ENCODE results near the gene TEX26. TPM values are rescaled to one million over a fixed set of nuclear protein-coding genes. Genes with fewer than 3 reads are reported as not detected.

TEX26 gene
- total RNA-seq, 6 donors from 2014 or later, result 0.64 to 8.3 TPM; not detected in 4

GRCh38 chr13:31000889-31001288, 68.4 kb downstream of the TEX26 start:
- Histone ChIP-seq H3K27me3 (no peaks in the 10 kb centered on the region), H3K36me3 (no peaks in the 10 kb centered on the region), H3K4me1 (no peaks in the 10 kb centered on the region), H3K4me3 (no peak overlapping the region), H3K9me3 (no peaks in the 10 kb centered on the region), H3K27ac (no peak overlapping the region)
- no peak for ATAC-seq (ENCODE audit: low FRiP score in 2 of 2)
- WGBS, 2 donors, result 54 to 59% methylated on average over 3 of the region's 3 CpGs
- TF ChIP-seq CTCF (IDR thresholded peaks at IDR 0.05) (no peak), POLR2A (IDR thresholded peaks at IDR 0.05) (no peak), POLR2AphosphoS5 (IDR thresholded peaks at IDR 0.05) (no peak), EP300 (IDR thresholded peaks at IDR 0.05) (no peak)
- DNase-seq, result no peak

- H3K4me3 ChIP-seq, result no peak overlapping the region
- DNase-seq, result peak in 1 of 2 donors; percentile 25
- no peaks in the 10 kb centered on the region for H3K27me3 ChIP-seq
- no peaks in the 10 kb centered on the region for H3K9me3 ChIP-seq
- WGBS, 2 donors, result 59 to 78% methylated on average over 2 of the region's 2 CpGs
- H3K4me1 ChIP-seq, result no peaks in the 10 kb centered on the region
- no peak overlapping the region for H3K27ac ChIP-seq
- TF ChIP-seq CTCF (IDR thresholded peaks at IDR 0.05) (no peak), POLR2A (IDR thresholded peaks at IDR 0.05) (no peak), POLR2AphosphoS5 (IDR thresholded peaks at IDR 0.05) (no peak), EP300 (IDR thresholded peaks at IDR 0.05) (no peak)
- ATAC-seq (ENCODE audit: low FRiP score in 2 of 2), result no peak
- H3K36me3 ChIP-seq, result no peaks in the 10 kb centered on the region
Observed at GRCh38 chr13:31001647-31002046, 69.2 kb downstream of the TEX26 start.

- no peaks in the 10 kb centered on the region for H3K4me1 ChIP-seq
- H3K9me3 ChIP-seq, result no peaks in the 10 kb centered on the region
- no peak overlapping the region for H3K4me3 ChIP-seq
- peak in 1 of 2 donors; percentile 43 for ATAC-seq (ENCODE audit: low FRiP score in 2 of 2)
- WGBS, 2 donors, result 92 to 95% methylated on average over 12 to 16 of the region's 23 CpGs
- no peak for TF ChIP-seq CTCF (IDR thresholded peaks at IDR 0.05)
- no peak for TF ChIP-seq EP300 (IDR thresholded peaks at IDR 0.05)
- no peak for TF ChIP-seq POLR2A (IDR thresholded peaks at IDR 0.05)
- H3K36me3 ChIP-seq, result no peaks in the 10 kb centered on the region
- peak in 1 of 2 donors; percentile 64 for DNase-seq
- H3K27me3 ChIP-seq, result no peaks in the 10 kb centered on the region
- no peak overlapping the region for H3K27ac ChIP-seq
Observed at GRCh38 chr13:31005066-31005465, 72.6 kb downstream of the TEX26 start.

- no peaks in the 10 kb centered on the region for H3K9me3 ChIP-seq
- 73 to 83% methylated on average over 4 of the region's 4 CpGs for WGBS, 2 donors
- no peak overlapping the region for H3K27ac ChIP-seq
- H3K4me3 ChIP-seq, result no peak overlapping the region
- DNase-seq, result no peak
- TF ChIP-seq CTCF (IDR thresholded peaks at IDR 0.05) (no peak), POLR2AphosphoS5 (IDR thresholded peaks at IDR 0.05) (no peak), EP300 (IDR thresholded peaks at IDR 0.05) (no peak), POLR2A (IDR thresholded peaks at IDR 0.05) (no peak)
- no peaks in the 10 kb centered on the region for H3K4me1 ChIP-seq
- no peaks in the 10 kb centered on the region for H3K36me3 ChIP-seq
- no peak for ATAC-seq (ENCODE audit: low FRiP score in 2 of 2)
- no peaks in the 10 kb centered on the region for H3K27me3 ChIP-seq
Observed at GRCh38 chr13:31007417-31007816, 75.0 kb downstream of the TEX26 start.

- H3K9me3 ChIP-seq, result no peaks in the 10 kb centered on the region
- no peak overlapping the region for H3K27ac ChIP-seq
- TF ChIP-seq POLR2AphosphoS5 (IDR thresholded peaks at IDR 0.05) (no peak), POLR2A (IDR thresholded peaks at IDR 0.05) (no peak), EP300 (IDR thresholded peaks at IDR 0.05) (no peak), CTCF (IDR thresholded peaks at IDR 0.05) (no peak)
- no peaks in the 10 kb centered on the region for H3K36me3 ChIP-seq
- H3K27me3 ChIP-seq, result no peaks in the 10 kb centered on the region
- no peaks in the 10 kb centered on the region for H3K4me1 ChIP-seq
- DNase-seq, result no peak
- no peak for ATAC-seq (ENCODE audit: low FRiP score in 2 of 2)
- no peak overlapping the region for H3K4me3 ChIP-seq
- WGBS, 2 donors, result 86 to 88% methylated on average over 7 of the region's 7 CpGs
Observed at GRCh38 chr13:31008400-31009115, 76.1 kb downstream of the TEX26 start.
